NCI-H526 treated with DMSO at 0.1 percent for 48 hours (cell line): ENCODE data around the gene CAPN5.
A peak's percentile ranks its signal among the peaks of the same experiment; 100 is the strongest.
"Not testable (repeated sequence)": the region's sequence is repeated elsewhere in the genome, so short reads cannot be mapped to it uniquely, and the experiment has no call there.

Experiments
- DNase-seq: peaks from one replicate; lab custom pipeline; 2025; lab: John Stamatoyannopoulos, UW

The CAPN5 gene

DNA sequence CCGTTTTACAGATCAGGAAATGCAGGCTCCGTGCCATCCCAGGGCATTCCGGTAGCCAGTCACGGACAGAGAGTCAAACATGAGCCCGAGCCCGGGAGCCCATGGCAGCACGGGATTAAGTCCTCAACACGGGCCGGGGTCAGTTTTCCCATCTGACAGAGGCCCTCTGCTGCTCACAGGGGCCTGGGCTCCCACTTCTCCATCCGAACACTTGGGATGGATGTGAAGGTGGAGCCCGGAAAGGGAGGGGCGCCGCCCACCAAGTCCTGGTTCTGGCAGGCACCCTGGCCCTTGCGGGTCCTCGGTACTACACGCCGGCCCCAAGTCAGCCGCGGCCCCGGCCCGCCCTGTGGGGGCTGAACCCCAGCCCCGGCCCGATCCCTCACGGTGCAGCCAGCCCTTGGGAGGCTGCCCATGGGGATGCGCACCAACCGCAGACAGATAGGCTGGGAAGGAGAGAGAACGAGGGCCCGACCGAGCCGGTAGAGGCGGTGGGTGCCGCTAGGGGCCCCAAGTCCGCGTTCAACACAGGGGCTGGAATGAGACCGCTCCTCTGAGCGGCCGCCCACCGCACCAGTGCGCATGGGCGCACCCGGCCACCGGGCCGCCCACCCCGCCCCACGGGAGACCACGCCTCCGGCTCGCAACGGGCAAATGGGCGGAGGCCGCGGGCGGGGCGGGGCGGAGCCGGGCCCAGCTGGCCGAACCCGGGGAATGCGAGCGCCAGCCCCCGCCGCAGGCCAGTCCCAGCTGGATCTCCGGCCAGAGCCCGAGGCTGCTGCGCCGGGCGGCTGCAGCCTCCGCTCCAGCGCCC, at the start of gene CAPN5:
TSS of gene CAPN5 (plus strand) at position 743 of the 814 bp plus-strand sequence. CDS start 17,916 bp downstream, outside the sequence.
- peak; percentile 80 for DNase-seq

DNA sequence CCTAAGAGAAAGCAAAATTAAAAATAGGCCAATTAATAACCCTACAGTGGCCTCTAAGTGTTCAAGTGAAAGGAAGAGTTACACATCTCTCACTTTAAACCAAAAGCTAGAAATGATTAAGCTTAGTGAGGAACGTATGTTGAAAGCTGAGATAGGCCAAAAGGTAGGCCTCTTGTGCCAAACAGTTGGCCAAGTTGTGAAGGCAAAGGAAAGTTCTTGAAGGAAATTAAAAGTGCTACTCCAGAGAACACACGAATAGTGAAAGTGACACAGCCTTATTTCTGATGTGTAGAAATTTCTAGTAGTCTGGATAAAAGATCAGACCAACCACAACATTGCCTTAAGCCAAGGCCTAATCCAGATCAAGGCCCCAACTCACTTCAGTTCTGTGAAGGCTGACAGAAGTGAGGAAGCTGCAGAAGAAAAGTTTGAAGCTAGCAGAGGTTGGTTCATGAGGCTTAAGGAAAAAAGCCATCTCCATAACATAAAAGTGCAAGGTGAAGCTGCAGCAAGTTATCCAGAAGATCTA, 48.3 kb upstream of the CAPN5 start:
- not testable (repeated sequence) for DNase-seq

DNA sequence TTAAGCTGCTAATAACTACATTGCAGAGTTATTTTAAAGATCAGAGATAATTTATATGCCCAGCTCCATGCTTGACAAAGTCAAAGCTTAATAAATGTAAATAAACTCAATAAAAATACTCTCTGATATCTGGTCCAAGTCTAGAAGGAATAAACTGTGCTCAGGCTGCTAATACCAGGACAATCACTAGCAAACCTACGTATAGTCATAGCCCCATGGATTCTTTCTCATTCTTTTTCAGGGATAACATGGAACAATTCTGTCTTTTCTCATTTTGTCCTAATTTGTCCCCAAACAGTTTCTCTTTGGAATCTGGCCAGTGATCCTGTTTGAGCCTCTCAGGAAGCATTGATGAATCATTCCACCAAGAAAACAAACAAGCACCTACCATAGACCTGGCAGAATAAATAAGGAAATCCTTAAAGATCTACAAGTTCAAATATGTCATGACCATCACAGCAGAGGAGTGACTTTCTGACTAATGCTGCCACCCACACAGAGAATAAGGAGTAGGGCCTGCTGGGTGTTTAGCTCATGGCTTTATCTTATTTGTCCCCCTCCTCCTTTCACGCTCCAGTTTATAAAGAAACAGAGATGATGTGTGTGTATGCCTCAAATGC, 46.7 kb upstream of the CAPN5 start:
- DNase-seq = no peak

DNA sequence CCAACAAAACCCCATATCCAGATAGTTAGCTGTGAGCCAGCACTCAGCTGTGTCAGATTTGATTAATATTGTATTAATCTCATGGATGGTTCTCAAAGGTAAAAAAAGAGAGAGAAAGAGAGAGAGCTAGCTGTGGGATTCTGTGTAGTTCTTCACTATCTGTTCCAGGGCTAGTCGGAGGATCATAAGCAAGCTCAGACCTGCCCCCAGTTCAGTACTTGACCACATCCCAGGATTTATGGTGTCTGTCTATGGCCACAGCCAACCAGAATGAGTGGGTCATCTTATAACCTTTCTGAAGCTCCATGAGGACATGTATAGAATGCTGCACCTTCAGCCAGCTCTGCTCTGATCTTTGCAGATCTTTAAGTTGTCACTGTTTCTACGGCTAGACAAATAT, 46.0 kb upstream of the CAPN5 start:
- DNase-seq = no peak

DNA sequence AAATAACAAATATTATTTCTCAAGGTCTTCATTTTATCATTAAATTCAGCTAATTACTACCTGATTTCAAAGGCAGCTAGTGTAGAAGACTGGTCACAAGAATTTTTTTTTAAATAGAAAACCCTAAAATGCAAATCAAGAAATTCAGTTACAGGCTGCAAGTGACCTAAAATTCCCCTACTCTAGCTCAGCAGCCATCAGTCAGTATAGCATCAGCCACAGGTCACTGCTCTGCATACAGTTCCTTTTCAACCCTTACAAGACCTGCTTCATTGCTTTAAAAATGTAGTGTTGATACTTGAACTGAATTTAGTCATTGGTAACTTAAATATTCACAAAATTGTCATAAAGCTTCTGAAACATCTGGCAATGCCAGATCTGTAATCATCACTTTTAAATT, 42.0 kb upstream of the CAPN5 start:
- no peak for DNase-seq

DNA sequence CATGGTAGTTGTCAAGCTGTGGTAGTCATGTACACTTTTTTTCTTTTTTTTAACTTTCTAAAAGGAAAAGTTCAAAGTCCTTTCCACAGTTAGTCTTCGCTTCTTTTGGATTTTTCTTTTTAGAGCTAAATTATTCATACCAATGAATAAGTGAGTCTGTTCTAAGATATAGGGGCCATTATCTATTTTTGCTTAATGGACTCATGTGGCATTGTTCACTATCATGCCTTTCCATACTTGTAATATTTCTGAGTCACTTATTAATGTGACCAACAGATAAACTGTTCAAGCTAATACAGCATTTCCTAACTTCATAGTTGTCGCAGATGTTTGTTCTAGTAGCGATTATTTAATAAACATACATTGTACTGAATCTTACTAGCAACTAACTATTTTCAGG, 40.5 kb upstream of the CAPN5 start:
- DNase-seq = no peak

DNA sequence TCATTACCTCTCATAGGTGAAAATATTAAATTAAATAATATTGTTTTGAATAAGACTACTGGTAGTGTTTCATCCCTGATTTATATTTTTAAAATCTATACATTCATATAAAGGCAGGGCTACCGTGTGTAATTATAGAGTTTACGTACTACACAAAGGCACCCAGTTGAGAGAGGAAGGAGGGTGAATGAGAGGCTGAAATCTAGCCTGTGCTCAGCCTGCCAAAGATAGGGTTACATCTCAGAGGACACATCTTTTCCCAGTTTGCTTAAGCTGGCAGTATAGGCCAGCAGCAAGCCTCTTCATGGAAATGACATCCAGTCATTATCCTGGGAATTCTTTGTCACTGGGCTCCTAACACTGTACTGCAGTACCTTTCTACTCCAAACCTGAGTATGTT, 40.0 kb upstream of the CAPN5 start:
- no peak for DNase-seq

DNA sequence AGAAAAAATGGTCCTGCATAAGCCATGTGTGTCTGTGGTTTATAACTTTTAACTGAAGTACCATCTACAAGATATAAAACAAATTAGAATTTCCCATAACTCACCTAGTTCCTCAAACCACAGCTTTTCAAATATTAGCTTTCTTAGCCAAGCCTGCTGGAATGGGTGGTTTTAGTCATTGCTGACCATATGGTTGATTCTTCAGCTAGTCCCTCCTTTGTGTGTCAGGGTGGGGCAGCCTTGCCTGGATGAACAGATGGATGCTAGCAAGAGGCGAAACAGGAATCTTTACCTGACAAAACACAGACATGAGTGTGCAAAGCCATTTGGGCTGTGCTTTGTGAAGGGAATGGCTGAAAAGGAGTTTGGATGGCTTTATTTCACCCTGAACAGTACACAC, 39.5 kb upstream of the CAPN5 start:
- DNase-seq = no peak

DNA sequence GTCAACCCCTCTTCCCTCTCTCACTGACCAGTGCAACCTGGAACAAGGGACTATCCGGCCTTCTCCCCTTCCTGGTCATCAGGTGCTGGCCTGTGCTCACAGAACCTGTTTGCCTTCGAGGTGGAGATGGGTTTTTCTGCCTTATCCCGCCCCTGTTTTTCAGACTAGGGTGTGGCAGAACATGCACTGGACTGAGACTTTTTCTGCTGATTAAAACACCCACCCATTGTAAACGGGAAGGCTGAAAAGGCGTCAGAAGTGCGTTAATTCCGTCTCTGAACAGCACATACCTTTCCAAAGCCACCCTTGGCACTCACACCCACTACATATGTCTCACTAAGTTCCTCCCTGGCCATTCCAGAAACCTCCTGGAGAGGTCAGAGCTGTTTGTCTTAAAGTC, 36.9 kb upstream of the CAPN5 start:
- DNase-seq = no peak

DNA sequence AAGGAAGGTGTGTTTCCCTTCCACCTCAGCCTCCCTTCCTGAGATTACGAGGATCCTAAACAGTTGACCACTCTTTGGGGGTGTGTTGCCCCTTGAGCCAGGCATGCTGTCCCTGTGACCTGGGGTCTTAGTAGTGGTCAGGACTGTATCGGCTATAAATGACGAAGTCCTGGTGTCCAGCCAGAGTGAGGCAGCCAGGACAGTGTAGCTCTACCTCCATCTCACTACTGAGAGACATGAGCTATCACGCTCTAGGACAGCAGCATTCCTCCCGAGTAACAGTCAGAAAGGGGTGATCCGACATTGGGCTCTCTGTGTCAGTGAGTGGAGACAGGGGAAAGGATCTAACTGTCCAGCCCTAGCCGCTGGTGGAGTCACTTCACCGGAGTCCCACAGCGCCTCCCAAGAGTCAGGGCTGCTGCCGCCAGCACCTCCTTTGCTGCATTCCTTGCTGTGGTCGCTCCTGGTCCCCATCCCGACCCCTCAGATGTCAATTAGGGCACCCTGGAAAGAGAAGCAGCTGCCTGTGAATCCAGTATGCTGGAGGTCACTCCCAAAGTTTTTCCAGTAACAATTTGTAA, 35.8 kb upstream of the CAPN5 start:
- DNase-seq = no peak

DNA sequence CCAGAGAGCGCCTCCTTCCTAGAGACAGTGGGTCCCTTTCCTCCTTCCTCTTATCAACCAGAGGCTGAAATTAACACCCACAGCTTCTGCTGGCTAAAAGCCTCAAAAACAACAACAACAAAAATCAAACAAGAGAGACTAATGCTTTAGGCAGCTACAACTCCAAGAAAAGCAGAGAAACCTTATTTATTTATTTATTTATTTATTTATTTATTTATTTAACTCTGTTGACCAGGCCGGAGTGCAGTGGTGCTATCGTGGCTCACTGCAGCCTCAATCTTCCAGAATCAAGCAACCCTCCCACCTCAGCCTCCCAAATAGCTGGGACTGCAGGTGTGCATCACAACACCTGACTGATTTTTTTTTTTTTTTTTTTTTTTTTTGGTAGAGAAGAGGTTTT, 35.2 kb upstream of the CAPN5 start:
- DNase-seq = no peak

DNA sequence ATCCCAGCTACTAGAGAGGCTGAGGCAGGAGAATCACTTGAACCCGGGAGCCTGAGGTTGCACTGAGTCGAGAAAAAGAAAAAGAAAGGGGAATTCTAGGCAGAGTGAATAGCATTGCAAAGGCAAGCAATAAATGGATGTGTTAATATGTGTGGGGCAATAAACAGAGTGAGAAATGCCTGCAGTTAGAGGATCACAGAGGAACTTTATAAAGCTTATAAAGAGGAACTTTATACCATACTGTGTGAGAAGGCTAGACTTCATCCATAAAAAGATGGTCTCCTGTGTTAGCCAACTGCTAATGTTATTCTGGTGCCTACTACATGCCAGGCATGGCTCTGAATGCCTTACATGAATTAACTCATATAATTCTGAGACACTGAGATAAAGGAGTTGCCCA, 31.7 kb upstream of the CAPN5 start:
- DNase-seq = no peak

DNA sequence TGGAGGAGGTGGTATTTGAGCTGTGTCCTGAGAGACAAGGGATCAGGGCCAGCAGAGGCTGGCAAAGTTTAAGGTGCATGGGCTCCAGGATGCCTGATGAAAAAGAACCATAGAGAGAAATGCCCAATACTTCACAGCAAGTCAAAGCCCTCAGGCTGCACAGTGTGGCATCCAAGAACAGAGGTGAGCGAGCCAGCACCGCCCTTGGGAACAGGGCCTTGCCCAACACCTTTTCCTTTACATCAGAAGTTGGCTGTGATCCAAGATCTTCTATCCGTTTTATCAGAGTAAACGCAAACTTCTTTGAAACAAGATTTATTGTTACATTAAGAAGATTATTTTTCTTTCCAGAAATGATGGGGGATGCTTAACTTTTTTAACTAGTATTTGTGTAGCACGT, 31.2 kb upstream of the CAPN5 start:
- no peak for DNase-seq

DNA sequence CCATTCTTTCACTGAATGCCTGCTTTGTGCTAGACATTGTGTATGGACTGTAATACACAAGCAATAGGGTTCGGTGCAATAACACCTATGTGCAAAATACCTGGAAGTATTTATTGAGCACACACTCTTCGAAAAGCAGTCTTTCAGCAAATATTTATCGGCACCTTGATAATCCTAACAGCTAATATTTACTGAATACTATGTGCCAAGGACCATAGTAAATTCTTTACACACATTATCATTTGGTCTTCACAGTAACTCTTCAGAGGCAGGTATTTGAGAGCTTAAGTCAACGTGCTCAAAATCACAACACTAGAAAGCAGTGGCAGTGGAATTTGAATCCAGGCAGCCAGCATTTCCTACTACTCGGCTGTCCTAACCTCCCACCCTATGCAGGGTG, 30.4 kb upstream of the CAPN5 start:
- DNase-seq = no peak

DNA sequence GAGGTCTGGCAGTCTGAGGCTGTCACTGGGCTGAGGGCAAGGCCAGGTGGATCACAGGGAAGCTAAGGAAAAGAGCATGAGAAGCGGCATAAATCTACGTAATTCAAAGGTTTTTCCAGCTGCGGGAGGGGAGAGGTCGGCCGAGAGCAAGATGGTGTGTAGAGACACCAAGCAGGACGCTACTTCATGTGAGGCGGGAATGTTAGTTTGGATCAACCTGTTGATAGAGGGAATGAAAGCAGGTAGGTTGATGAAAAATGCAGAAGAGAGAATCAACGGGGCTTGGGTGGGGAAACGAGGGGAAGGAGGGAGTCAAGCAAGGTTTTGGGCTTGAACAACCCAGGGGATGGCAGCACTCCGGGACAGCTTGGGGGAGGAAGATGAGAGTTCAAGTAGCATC, 29.7 kb upstream of the CAPN5 start:
- no peak for DNase-seq

DNA sequence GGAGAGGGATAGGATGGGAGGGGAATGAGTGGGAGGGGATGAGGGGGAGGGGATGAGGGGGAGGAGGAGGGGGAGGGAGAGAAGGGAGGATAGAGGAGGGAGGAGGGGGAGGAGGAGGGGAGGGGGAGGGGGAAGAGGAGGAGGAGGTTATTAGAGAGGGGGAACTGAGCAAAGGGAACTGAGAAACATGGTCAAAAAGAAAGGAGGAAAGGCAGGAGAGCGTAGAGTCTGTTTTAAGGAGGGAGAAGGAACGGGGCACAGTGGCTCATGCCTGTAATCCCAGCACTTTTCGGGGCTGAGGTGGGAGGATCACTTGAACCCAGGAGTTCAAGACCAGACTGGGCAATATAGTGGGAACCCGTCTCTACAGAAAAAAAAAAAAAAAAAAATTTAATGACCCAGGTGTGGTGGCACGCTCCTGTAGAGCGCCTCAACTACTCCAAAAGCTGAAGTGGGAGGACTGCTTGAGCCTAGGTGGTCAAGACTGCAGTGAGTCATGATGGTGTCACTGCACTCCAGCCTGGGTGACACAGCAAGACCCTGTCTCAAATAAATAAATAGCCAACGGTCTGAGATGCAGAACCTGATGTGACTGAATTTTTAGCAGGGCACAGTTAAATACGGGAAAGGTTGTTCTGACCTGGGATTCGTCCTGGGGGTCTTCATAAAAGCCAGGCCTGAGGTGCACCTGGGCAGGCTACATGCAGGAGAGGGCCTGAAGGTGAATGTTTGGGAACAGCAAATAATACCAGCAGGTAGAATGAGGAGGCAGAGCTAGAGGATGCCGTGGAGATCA, 28.5 kb upstream of the CAPN5 start:
- no peak for DNase-seq

DNA sequence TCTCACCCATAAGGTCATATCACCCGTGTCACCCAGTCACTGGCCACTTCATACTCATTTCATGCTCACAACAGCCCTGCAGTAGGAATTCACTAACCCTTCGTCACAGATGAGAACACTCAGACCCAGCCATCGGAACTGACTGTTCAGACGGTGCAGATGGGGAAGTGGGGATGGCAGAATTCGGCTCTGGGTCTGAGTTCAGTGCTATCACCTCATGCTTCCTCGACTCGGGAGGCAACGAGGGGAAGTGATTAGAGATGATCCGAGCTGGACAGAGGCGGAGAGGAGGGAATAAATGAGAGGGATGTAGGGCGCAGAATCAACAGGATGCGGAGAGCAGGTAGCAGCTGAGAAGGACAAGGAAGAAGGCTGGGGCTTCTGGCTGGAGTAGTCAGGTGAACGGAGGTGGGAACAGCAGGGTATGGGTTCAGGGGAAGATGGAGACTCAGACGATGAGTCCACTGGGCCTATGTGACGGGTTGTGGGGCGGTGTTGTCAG, 27.9 kb upstream of the CAPN5 start:
- DNase-seq = no peak

DNA sequence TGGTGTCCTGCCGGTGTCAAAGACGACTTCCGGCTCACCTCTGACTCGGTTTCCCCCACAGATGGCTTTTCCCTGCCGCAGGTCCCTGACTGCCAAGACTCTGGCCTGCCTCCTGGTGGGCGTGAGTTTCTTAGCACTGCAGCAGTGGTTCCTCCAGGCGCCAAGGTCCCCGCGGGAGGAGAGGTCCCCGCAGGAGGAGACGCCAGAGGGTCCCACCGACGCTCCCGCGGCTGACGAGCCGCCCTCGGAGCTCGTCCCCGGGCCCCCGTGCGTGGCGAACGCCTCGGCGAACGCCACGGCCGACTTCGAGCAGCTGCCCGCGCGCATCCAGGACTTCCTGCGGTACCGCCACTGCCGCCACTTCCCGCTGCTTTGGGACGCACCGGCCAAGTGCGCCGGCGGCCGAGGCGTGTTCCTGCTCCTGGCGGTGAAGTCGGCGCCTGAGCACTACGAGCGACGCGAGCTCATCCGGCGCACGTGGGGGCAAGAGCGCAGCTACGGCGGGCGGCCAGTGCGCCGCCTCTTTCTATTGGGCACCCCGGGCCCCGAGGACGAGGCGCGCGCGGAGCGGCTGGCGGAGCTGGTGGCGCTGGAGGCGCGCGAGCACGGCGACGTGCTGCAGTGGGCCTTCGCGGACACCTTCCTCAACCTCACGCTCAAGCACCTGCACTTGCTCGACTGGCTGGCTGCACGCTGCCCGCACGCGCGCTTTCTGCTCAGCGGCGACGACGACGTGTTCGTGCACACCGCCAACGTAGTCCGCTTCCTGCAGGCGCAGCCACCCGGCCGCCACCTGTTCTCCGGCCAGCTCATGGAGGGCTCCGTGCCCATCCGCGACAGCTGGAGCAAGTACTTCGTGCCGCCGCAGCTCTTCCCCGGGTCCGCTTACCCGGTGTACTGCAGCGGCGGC, 27.0 kb upstream of the CAPN5 start:
- no peak for DNase-seq

DNA sequence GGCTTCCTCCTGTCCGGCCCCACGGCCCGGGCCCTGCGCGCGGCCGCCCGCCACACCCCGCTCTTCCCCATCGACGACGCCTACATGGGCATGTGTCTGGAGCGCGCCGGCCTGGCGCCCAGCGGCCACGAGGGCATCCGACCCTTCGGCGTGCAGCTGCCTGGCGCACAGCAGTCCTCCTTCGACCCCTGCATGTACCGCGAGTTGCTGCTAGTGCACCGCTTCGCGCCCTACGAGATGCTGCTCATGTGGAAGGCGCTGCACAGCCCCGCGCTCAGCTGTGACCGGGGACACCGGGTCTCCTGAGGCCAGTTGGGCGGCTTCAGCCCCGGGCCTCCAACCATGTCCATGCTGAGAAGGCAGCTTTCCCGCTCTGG, 26.4 kb upstream of the CAPN5 start:
- no peak for DNase-seq

DNA sequence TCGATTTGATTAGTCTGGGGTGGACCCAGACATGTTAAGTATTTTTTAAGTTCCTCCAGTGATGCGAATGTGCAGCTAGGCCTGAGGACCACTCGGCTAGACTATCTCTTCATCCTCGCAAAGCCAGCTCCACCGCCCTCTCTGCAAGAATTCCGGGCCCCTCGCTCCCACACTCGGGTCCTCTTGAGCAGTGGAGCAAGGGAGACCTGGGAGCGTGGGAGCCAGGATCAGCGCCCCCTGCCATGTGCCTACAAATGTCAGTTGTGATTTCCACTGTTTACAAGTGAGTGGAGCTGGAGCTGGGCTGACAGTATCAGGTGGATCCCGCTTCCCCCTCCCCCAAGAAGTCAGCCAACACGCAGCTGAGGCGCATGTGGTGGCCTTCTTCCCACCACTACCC, 25.9 kb upstream of the CAPN5 start:
- DNase-seq = no peak

DNA sequence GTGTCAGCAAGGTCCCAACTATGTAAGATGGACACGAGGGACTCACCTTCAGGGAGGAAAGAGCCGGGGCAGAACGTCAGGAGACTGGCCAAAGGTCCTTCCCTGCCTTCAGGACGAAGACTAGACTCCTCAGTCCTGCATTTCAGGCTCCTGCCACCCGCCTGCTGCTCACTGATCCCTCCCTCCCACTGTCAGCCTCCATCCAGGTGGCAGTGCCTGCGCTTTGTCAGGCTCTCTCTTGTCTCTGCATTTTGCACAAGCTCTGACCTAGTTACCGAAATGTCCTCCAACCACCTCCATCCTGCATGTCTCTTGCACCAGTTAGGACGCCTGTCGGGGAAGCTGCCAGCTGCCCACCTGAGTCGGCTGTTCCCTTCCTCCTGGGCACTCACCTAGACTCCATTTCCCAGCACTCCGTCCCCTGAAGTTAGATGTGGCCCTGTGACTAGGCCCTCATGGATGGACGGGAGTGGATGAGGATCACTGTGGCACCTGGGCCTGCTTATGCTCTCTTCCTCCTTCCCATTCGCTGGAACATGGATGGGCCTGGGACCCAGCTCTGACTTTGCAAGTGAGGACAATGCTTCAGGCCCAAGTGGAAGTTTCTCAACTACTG, 24.6 kb upstream of the CAPN5 start:
- no peak for DNase-seq
